Hepatocyte (in vitro differentiated cells): ENCODE measurements around the gene LRIG3. TPM values are rescaled to one million over a fixed set of nuclear protein-coding genes. Genes with fewer than 3 reads are reported as not detected.

Experiments used
- DNase-seq: peaks from one replicate; pipeline ENCODE4 v3.0.0-alpha.2; 2016; ENCODE audit warnings: low spot score
- H2AFZ ChIP-seq: fragments of 200-600 bp; sonication (generic); 2 replicates; pipeline ENCODE4 v1.6.0; 2016; ENCODE audit warnings: antibody characterized with exemption, mild to moderate bottlenecking
- H3K27ac ChIP-seq: fragments of 200-600 bp; sonication (generic); 2 replicates; pipeline ENCODE4 v1.5.1; 2016; ENCODE audit warnings: mild to moderate bottlenecking
- H3K27me3 ChIP-seq: fragments of 200-600 bp; sonication (generic); 2 replicates; pipeline ENCODE4 v1.6.1; 2016
- H3K36me3 ChIP-seq: fragments of 200-600 bp; sonication (generic); replicated peaks from 2 replicates; pipeline ENCODE4 v1.5.1; 2016; ENCODE audit warnings: low read depth; ENCODE audit not compliant: insufficient read depth
- H3K4me1 ChIP-seq: fragments of 200-600 bp; sonication (generic); 2 replicates; pipeline ENCODE4 v1.5.1; 2016; ENCODE audit warnings: mild to moderate bottlenecking, moderate library complexity; ENCODE audit not compliant: insufficient read depth
- H3K4me2 ChIP-seq: fragments of 200-600 bp; sonication (generic); 2 replicates; pipeline ENCODE4 v1.6.0; 2016
- H3K4me3 ChIP-seq: fragments of 200-600 bp; sonication (generic); 2 replicates; pipeline ENCODE4 v1.5.1; 2016; ENCODE audit warnings: mild to moderate bottlenecking
- H3K79me2 ChIP-seq: fragments of 200-600 bp; sonication (generic); 2 replicates; pipeline ENCODE4 v1.6.0; 2017; ENCODE audit warnings: mild to moderate bottlenecking
- H3K9me2 ChIP-seq: fragments of 200-600 bp; sonication (generic); replicated peaks from 2 replicates; pipeline ENCODE4 v1.6.0; 2017; ENCODE audit warnings: mild to moderate bottlenecking; ENCODE audit not compliant: insufficient read depth
- H3K9me3 ChIP-seq: fragments of 200-600 bp; sonication (generic); 2 replicates; pipeline ENCODE4 v1.5.1; 2016; ENCODE audit warnings: low read depth, mild to moderate bottlenecking
- H4K20me1 ChIP-seq: fragments of 200-600 bp; sonication (generic); 2 replicates; pipeline ENCODE4 v1.6.0; 2016; ENCODE audit warnings: mild to moderate bottlenecking; ENCODE audit not compliant: insufficient read depth, poor library complexity, severe bottlenecking
- EZH2 ChIP-seq: fragments of 200-600 bp; sonication (generic); IDR thresholded peaks from 2 replicates; pipeline ENCODE4 v1.6.1; 2016; ENCODE audit warnings: antibody characterized with exemption, mild to moderate bottlenecking, borderline replicate concordance
- EZH2phosphoT487 ChIP-seq: fragments of 200-600 bp; sonication (generic); IDR thresholded peaks from one replicate; pipeline ENCODE4 v1.6.1; 2018; ENCODE audit warnings: antibody characterized with exemption, mild to moderate bottlenecking, low read depth, moderate library complexity; ENCODE audit not compliant: unreplicated experiment, severe bottlenecking
- WGBS: methylation state at CpG from one replicate; pipeline ENCODE4 v1.1.6; 2016; ENCODE audit warnings: low lambda C conversion rate; ENCODE audit errors: missing lambda C conversion rate; 5-methylcytosine and 5-hydroxymethylcytosine counted together
- polyA plus RNA-seq: library from polyadenylated mRNA; unstranded; fragments of >200 nt; fragmentation: Nextera tagmentation; extraction: Ambion mirVana; gene quantifications from 2 replicates; pipeline ENCODE4 v1.2.1, GENCODE V29; 2016
- total RNA-seq: library from RNA; depleted of rRNA; stranded (reverse); fragments of >200 nt; gene quantifications from 2 replicates; pipeline ENCODE4 v1.2.3, GENCODE V29; 2014
- TF ChIP-seq, protein P1 (sequence below): fragments of 200-600 bp; sonication (generic); IDR thresholded peaks from 2 replicates; pipeline ENCODE4 v1.5.1; 2016; ENCODE audit warnings: antibody characterized with exemption, mild to moderate bottlenecking; ENCODE audit not compliant: poor library complexity

The LRIG3 gene
- total and polyA plus RNA-seq, 2 experiments from 2014 or later: 21.7 to 63.9 TPM

DNA sequence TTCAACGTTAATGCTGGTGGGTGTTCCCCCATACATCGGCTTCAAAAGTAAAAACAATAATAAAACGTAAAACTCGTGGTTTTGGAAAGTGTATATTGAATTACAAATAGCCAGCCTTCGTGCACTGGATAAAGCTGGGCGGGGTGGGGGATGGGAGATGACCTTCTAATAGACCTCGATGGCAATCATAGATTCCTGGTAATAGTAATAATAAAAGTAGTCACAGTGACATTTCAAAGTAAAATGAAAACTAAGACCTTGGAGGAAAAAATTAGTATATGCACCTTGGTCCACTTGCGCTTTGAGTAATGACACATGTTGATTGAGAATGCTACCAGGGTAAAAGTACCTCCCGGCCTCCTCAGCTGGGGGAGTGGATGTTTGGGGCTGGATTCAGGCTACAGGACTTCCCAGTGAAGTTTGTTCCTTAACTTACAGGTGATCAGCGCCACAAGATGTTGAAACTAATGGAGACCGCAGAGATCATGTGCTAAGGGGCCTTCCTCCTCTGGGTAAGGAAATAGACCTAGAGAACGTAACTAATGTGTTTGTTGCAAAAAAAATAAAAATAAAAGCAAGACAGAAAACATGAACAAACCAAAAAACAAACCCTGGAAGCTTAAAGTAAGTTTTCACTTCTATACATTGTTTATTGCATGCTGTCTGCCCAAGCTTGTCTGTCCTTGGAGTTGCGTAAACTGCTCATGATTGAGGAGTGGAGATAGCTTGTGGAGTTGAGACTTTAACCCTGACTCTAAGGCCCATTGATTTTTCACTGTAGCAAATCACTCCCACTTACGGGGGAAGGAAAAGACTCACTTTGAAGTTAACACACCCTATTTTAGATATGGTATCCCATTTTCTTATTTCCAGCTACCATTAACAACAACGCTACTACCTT, 907 bp upstream of the LRIG3 start:
- H3K27ac ChIP-seq: peak overlapping the region; percentile 94
- H4K20me1 ChIP-seq: no peaks in the 10 kb centered on the region
- peak overlapping the region; percentile 79 for H3K4me2 ChIP-seq
- H3K9me3 ChIP-seq: no peaks in the 10 kb centered on the region
- H3K4me1 ChIP-seq: peaks cover 30% of the 10 kb centered on the region
- DNase-seq: peak; percentile 50
- H3K4me3 ChIP-seq: no peak overlapping the region
- 54% methylated on average over 15 of the region's 15 CpGs for WGBS
- TF ChIP-seq EZH2 (no peak), EZH2phosphoT487 (no peak)
- TF ChIP-seq, protein P1, sequence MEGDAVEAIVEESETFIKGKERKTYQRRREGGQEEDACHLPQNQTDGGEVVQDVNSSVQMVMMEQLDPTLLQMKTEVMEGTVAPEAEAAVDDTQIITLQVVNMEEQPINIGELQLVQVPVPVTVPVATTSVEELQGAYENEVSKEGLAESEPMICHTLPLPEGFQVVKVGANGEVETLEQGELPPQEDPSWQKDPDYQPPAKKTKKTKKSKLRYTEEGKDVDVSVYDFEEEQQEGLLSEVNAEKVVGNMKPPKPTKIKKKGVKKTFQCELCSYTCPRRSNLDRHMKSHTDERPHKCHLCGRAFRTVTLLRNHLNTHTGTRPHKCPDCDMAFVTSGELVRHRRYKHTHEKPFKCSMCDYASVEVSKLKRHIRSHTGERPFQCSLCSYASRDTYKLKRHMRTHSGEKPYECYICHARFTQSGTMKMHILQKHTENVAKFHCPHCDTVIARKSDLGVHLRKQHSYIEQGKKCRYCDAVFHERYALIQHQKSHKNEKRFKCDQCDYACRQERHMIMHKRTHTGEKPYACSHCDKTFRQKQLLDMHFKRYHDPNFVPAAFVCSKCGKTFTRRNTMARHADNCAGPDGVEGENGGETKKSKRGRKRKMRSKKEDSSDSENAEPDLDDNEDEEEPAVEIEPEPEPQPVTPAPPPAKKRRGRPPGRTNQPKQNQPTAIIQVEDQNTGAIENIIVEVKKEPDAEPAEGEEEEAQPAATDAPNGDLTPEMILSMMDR: no peak
- no peaks in the 10 kb centered on the region for H3K36me3 ChIP-seq
- H3K79me2 ChIP-seq: peaks cover 37% of the 10 kb centered on the region
- peak overlapping the region; percentile 2 for H2AFZ ChIP-seq
- H3K27me3 ChIP-seq: no peaks in the 10 kb centered on the region
- no peaks in the 10 kb centered on the region for H3K9me2 ChIP-seq

DNA sequence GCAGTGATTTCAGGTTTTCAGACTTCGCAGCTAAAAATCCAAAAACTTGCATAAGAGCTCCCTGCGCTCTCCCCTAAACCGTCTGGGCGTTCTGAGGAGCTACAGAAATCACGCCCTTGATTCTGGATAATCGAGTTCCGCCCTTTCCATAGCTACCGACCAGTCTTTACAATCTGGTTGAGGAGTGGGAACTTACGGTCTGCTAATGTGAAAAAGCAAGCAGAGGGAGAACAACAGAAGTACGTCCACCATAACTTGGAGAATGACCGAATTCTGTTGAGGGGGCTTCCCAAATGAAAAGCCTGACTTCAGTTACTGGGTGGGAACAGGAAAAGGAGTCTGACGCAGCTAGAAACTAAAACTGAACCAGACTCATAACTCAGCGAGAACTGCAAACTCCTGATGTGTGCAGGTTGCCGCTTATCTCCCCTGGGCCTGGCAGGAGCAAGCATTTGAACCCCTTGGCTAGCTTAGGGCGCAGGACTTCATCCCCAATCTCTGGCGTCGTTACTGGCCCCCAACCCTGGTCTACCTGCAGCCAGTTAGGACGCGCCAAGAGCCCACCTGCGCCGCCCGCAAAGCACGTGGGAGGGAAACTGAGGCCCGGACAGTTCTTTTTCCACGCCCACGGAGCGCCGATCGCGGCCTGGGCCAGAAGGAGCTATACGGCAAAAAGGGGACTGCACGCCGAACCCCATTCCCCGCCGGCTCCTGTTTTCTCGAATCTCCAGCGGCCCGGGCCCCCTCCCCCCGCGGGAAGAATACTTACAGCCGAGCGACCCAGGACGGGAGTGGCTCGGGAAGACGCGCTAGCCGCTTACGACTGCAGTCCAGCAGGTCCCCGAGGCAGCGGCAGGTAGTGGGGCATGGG, 838 bp downstream of the LRIG3 start:
- H3K4me1 ChIP-seq: peaks cover 25% of the 10 kb centered on the region
- TF ChIP-seq, protein P1: no peak
- TF ChIP-seq EZH2phosphoT487: no peak
- no peak for TF ChIP-seq EZH2
- WGBS: 2% methylated on average over 50 of the region's 50 CpGs

DNA sequence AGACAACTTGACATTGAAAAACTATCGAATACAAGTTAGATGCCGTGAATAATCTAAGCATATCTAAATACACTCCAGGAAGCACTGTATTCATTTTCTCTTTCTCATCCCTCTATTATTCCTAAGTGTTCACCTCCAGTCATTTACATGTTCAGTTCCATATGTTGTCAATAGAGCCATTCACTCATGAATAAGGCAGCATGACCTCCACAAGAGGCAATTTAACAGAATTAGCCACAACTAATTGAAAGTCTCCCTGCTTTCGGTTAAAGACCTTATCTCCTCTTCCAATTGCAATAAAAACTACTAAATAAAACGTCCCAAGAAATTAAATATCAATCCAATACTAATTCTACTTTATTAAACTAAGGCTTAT, 1.8 kb downstream of the LRIG3 start:
- Histone ChIP-seq H3K27ac (peak overlapping the region; percentile 94), H3K9me3 (no peaks in the 10 kb centered on the region), H3K36me3 (no peaks in the 10 kb centered on the region), H3K4me2 (peak overlapping the region; percentile 79), H3K27me3 (no peaks in the 10 kb centered on the region), H2AFZ (no peak overlapping the region), H4K20me1 (no peaks in the 10 kb centered on the region), H3K4me3 (peak overlapping the region; percentile 72), H3K4me1 (peaks cover 27% of the 10 kb centered on the region), H3K9me2 (no peaks in the 10 kb centered on the region), H3K79me2 (peaks cover 60% of the 10 kb centered on the region)
- no peak for DNase-seq
- 24% methylated on average over 4 of the region's 4 CpGs for WGBS
- TF ChIP-seq, protein P1: no peak
- TF ChIP-seq EZH2 (no peak), EZH2phosphoT487 (no peak)

More for the DNA sequence above, 838 bp downstream of the LRIG3 start:
- Histone ChIP-seq H3K36me3 (no peaks in the 10 kb centered on the region), H4K20me1 (no peaks in the 10 kb centered on the region), H3K9me2 (no peaks in the 10 kb centered on the region), H3K4me3 (peak overlapping the region; percentile 72), H3K27ac (peak overlapping the region; percentile 94), H2AFZ (peak overlapping the region; percentile 82), H3K9me3 (no peaks in the 10 kb centered on the region), H3K27me3 (no peaks in the 10 kb centered on the region), H3K4me2 (peak overlapping the region; percentile 79), H3K79me2 (peaks cover 49% of the 10 kb centered on the region)
- DNase-seq: peak; percentile 45
